HL-60 (cell line): ENCODE data around the gene CHSY1.

Experiments
- DNase-seq, 2 experiments: peaks; one replicate each; pipeline ENCODE4 v3.0.0-alpha.2; 2010 to 2020; ENCODE audit warnings: low read depth in 1 of 2, low spot score in 1 of 2
- H3K27ac ChIP-seq: fragments of 250-450 bp; sonication (Bioruptor Pico); replicated peaks from 2 replicates; pipeline ENCODE4 v1.5.1; 2020; ENCODE audit warnings: mild to moderate bottlenecking, moderate library complexity
- H3K27me3 ChIP-seq: fragments of 250-450 bp; sonication (Bioruptor Pico); 2 replicates; pipeline ENCODE4 v1.5.1; 2021; ENCODE audit warnings: mild to moderate bottlenecking, moderate library complexity; ENCODE audit not compliant: insufficient read depth, poor library complexity, severe bottlenecking
- H3K4me3 ChIP-seq: replicated peaks from 2 replicates; pipeline ENCODE4 v1.5.1; 2011; ENCODE audit warnings: mild to moderate bottlenecking, control low read depth, low read length; ENCODE audit not compliant: insufficient read depth
- CTCF ChIP-seq: IDR thresholded peaks from one replicate; pipeline ENCODE4 v1.5.1; 2011; ENCODE audit warnings: low read length, control low read depth, inconsistent platforms; ENCODE audit not compliant: insufficient read depth
- GABPA ChIP-seq: IDR thresholded peaks from 2 replicates; pipeline ENCODE4 v1.6.1; 2012; ENCODE audit warnings: low read depth
- POLR2AphosphoS5 ChIP-seq: IDR thresholded peaks from 2 replicates; pipeline ENCODE4 v1.6.1; 2012; ENCODE audit warnings: low read depth
- REST ChIP-seq: IDR thresholded peaks from 2 replicates; pipeline ENCODE4 v1.6.1; 2012; ENCODE audit warnings: low read depth; ENCODE audit not compliant: insufficient replicate concordance
- SPI1 ChIP-seq: IDR thresholded peaks from 2 replicates; pipeline ENCODE4 v1.6.1; 2012; ENCODE audit warnings: low read depth, mild to moderate bottlenecking, borderline replicate concordance

Gene CHSY1

GRCh38 chr15:101133751-101134261, 118.0 kb downstream of the CHSY1 start:
- no peaks in the 10 kb centered on the region for H3K27me3 ChIP-seq
- no peak for DNase-seq
- no peak overlapping the region for H3K27ac ChIP-seq
- TF ChIP-seq SPI1 (no peak), CTCF (no peak), POLR2AphosphoS5 (no peak), REST (no peak), GABPA (no peak)
- no peak overlapping the region for H3K4me3 ChIP-seq

DNA sequence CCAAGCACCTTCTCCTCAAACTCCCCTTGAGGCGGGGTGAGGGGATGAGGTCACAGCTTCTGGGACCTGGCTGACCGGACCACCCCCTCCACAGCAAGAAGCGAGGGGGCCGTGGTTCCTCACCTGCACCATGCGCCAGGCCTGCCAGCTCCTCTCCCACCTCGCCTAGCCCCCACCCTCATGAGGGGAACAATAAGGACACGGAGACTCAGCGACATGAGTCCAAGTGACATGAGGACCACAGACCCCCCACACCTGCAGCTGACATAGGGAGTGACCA, 118.7 kb downstream of the CHSY1 start:
- Histone ChIP-seq H3K27me3 (no peaks in the 10 kb centered on the region), H3K27ac (no peak overlapping the region), H3K4me3 (no peak overlapping the region)
- DNase-seq, result no peak
- TF ChIP-seq SPI1 (no peak), POLR2AphosphoS5 (no peak), REST (no peak)

- no peak for DNase-seq
- TF ChIP-seq CTCF (no peak), REST (no peak), GABPA (no peak), POLR2AphosphoS5 (no peak), SPI1 (no peak)
- Histone ChIP-seq H3K4me3 (no peak overlapping the region), H3K27me3 (no peaks in the 10 kb centered on the region), H3K27ac (no peak overlapping the region)
Observed at GRCh38 chr15:101132390-101133180, 119.3 kb downstream of the CHSY1 start.
